Measurements from ENCODE around the gene EYA4.

GRCh38 chr6:133339543-133340384 lies 98.6 kb downstream of the EYA4 start:
- TF ChIP-seq CTCF (IDR thresholded peaks at IDR 0.05; ENCODE audit: extremely low read depth in 1 of 2, insufficient read depth in 1 of 2, low read depth in 1 of 2, low read length in 2 of 2) (no peak), EZH2 (IDR thresholded peaks at IDR 0.05; ENCODE audit: borderline replicate concordance, low read depth, low read length, severe bottlenecking) (no peak), POLR2A (IDR thresholded peaks at IDR 0.05; ENCODE audit: low read depth, low read length) (no peak), POLR2AphosphoS5 (IDR thresholded peaks at IDR 0.05; ENCODE audit: insufficient read depth, low read depth, low read length) (no peak), MYC (IDR thresholded peaks at IDR 0.05; ENCODE audit: low read depth, low read length) (no peak), JUN (IDR thresholded peaks at IDR 0.05; ENCODE audit: borderline replicate concordance, insufficient read depth, insufficient read length, low read depth) (no peak), MAX (IDR thresholded peaks at IDR 0.05; ENCODE audit: insufficient read depth, insufficient read length) (no peak)
